GM06990 (cell line): ENCODE results near the gene DCAF8L2.
"Not testable (repeated sequence)": the region's sequence is repeated elsewhere in the genome, so short reads cannot be mapped to it uniquely, and the experiment has no call there.

Experiments used
- DNase-seq: peaks from one replicate; pipeline ENCODE4 v3.0.0-alpha.2; 2011; ENCODE audit not compliant: insufficient read length; ENCODE audit errors: extremely low read depth
- H3K27me3 ChIP-seq: replicated peaks from 2 replicates; pipeline ENCODE4 v1.6.0; 2011; ENCODE audit warnings: low read length; ENCODE audit not compliant: control insufficient read depth, insufficient read depth
- H3K36me3 ChIP-seq: 2 replicates; pipeline ENCODE4 v1.5.1; 2011; ENCODE audit warnings: low read length; ENCODE audit not compliant: control insufficient read depth, insufficient read depth
- H3K4me3 ChIP-seq: replicated peaks from 2 replicates; pipeline ENCODE4 v1.5.1; 2011; ENCODE audit warnings: low read depth, mild to moderate bottlenecking, control low read depth, low read length
- TF ChIP-seq, protein P1 (sequence below): IDR thresholded peaks from 2 replicates; pipeline ENCODE4 v1.5.1; 2011; ENCODE audit warnings: low read length, control low read depth, mild to moderate bottlenecking, inconsistent platforms; ENCODE audit not compliant: insufficient read depth, poor library complexity, severe bottlenecking

The DCAF8L2 gene

DNA sequence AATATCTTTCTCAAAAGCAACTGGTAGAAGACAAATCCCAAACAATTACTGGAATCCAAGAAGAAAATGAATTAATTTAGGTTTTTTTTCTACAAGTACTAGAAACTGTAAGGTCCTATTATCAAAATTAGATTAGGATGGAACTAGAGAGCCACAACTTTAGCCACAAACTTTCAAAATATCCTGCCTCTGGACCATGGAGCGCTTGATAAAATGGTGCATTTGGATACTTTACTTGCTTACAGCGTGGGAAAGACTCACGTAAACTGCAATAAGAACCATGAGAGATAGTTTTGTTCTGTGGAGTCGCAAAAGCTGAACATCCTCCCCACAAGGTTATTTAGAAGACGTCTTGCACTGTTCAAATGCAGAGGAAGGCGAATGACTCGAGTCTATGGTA is at the start of gene DCAF8L2:
Gene DCAF8L2, plus strand, starts transcription at position 301 of the 400 bp plus-strand sequence. CDS start 156,552 bp downstream, outside the sequence.
- Histone ChIP-seq H3K36me3 (no peaks in the 10 kb centered on the region), H3K4me3 (no peak within 1 kb of the TSS), H3K27me3 (no peaks in the 10 kb centered on the region)
- TF ChIP-seq, protein P1, sequence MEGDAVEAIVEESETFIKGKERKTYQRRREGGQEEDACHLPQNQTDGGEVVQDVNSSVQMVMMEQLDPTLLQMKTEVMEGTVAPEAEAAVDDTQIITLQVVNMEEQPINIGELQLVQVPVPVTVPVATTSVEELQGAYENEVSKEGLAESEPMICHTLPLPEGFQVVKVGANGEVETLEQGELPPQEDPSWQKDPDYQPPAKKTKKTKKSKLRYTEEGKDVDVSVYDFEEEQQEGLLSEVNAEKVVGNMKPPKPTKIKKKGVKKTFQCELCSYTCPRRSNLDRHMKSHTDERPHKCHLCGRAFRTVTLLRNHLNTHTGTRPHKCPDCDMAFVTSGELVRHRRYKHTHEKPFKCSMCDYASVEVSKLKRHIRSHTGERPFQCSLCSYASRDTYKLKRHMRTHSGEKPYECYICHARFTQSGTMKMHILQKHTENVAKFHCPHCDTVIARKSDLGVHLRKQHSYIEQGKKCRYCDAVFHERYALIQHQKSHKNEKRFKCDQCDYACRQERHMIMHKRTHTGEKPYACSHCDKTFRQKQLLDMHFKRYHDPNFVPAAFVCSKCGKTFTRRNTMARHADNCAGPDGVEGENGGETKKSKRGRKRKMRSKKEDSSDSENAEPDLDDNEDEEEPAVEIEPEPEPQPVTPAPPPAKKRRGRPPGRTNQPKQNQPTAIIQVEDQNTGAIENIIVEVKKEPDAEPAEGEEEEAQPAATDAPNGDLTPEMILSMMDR = no peak
- DNase-seq = no peak

DNA sequence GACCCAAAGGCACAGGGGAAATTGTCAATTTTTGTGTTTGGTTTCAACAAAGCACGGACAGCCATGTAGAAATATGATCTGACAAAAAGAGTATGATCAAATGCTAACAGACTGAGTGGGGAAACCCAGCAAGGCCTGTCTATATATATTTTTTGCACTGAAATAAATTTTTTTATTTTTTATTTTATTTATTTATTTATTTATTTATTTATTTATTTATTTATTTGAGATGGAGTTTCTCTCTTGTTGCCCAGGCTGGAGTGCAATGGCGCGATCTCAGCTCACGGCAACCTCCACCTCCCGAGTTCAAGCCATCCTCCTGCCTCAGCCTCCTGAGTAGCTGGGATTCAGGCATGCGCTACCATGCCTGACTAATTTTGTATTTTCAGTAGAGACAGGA is 49.0 kb upstream of the DCAF8L2 start:
- H3K36me3 ChIP-seq, DNase-seq, H3K27me3 ChIP-seq, H3K4me3 ChIP-seq: not testable (repeated sequence)

DNA sequence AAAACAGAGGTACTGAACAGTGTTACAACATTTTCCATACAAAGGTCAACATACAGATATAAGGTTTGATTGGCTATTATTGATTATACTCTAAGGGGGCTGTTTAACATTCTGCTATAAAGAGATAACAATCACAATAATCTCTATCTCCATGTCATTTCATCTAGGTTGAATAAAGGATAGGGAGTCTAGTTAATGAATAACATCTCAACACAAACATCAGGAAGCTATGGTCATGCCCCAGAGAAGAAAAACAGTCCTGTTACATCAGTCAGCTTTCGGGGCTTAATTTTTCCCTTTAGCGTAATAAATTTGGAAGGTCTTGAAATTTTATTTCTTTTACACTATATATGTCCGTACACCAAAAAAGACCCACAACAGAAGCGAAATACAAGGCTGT is 41.5 kb upstream of the DCAF8L2 start:
- no peaks in the 10 kb centered on the region for H3K36me3 ChIP-seq
- DNase-seq = no peak
- TF ChIP-seq, protein P1 = no peak
- H3K4me3 ChIP-seq = no peak overlapping the region
- no peaks in the 10 kb centered on the region for H3K27me3 ChIP-seq

DNA sequence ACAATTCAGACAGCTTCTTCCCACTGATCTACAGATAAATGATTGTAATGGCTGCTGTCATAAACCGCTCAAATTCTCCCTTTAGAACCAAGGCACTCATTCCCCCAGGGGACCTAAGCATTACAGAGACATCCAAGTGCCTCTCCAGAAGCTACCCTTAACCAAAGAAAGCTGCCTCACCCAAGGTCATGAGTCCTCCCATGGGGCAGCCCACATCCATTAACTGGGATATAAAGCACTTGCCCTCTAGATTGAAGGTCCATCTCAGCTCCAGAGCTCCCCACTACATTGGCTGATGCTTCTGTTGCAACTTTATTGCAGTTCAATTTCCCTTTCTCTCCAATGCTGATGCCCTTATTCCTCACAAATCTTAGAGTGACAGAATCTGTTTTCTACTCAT is 40.5 kb upstream of the DCAF8L2 start:
- no peaks in the 10 kb centered on the region for H3K27me3 ChIP-seq
- H3K36me3 ChIP-seq = no peaks in the 10 kb centered on the region
- TF ChIP-seq, protein P1 = no peak
- H3K4me3 ChIP-seq = no peak overlapping the region
- no peak for DNase-seq

- Histone ChIP-seq H3K36me3 (no peaks in the 10 kb centered on the region), H3K27me3 (no peaks in the 10 kb centered on the region), H3K4me3 (no peak overlapping the region)
- no peak for DNase-seq
- TF ChIP-seq, protein P1 = peak; percentile 18
Measured at GRCh38 chrX:27555514-27555913, 34.6 kb upstream of the DCAF8L2 start.

GRCh38 chrX:27565992-27566391 is 24.2 kb upstream of the DCAF8L2 start:
- H3K36me3 ChIP-seq = no peaks in the 10 kb centered on the region
- no peak overlapping the region for H3K4me3 ChIP-seq
- TF ChIP-seq, protein P1 = no peak
- H3K27me3 ChIP-seq = no peaks in the 10 kb centered on the region
- no peak for DNase-seq
